Hepatocyte (in vitro differentiated cells): Measurements from ENCODE around the gene SSTR1. TPM values are rescaled to one million over a fixed set of nuclear protein-coding genes. Genes with fewer than 3 reads are reported as not detected.
A peak's percentile ranks its signal among the peaks of the same experiment; 100 is the strongest.

Experiments
- DNase-seq: peaks from one replicate; pipeline ENCODE4 v3.0.0-alpha.2; 2016; ENCODE audit warnings: low spot score
- H2AFZ ChIP-seq: fragments of 200-600 bp; sonication (generic); 2 replicates; pipeline ENCODE4 v1.6.0; 2016; ENCODE audit warnings: antibody characterized with exemption, mild to moderate bottlenecking
- H3K27ac ChIP-seq: fragments of 200-600 bp; sonication (generic); 2 replicates; pipeline ENCODE4 v1.5.1; 2016; ENCODE audit warnings: mild to moderate bottlenecking
- H3K27me3 ChIP-seq: fragments of 200-600 bp; sonication (generic); 2 replicates; pipeline ENCODE4 v1.6.1; 2016
- H3K36me3 ChIP-seq: fragments of 200-600 bp; sonication (generic); replicated peaks from 2 replicates; pipeline ENCODE4 v1.5.1; 2016; ENCODE audit warnings: low read depth; ENCODE audit not compliant: insufficient read depth
- H3K4me1 ChIP-seq: fragments of 200-600 bp; sonication (generic); 2 replicates; pipeline ENCODE4 v1.5.1; 2016; ENCODE audit warnings: mild to moderate bottlenecking, moderate library complexity; ENCODE audit not compliant: insufficient read depth
- H3K4me2 ChIP-seq: fragments of 200-600 bp; sonication (generic); 2 replicates; pipeline ENCODE4 v1.6.0; 2016
- H3K4me3 ChIP-seq: fragments of 200-600 bp; sonication (generic); 2 replicates; pipeline ENCODE4 v1.5.1; 2016; ENCODE audit warnings: mild to moderate bottlenecking
- H3K79me2 ChIP-seq: fragments of 200-600 bp; sonication (generic); 2 replicates; pipeline ENCODE4 v1.6.0; 2017; ENCODE audit warnings: mild to moderate bottlenecking
- H3K9me2 ChIP-seq: fragments of 200-600 bp; sonication (generic); replicated peaks from 2 replicates; pipeline ENCODE4 v1.6.0; 2017; ENCODE audit warnings: mild to moderate bottlenecking; ENCODE audit not compliant: insufficient read depth
- H3K9me3 ChIP-seq: fragments of 200-600 bp; sonication (generic); 2 replicates; pipeline ENCODE4 v1.5.1; 2016; ENCODE audit warnings: low read depth, mild to moderate bottlenecking
- H4K20me1 ChIP-seq: fragments of 200-600 bp; sonication (generic); 2 replicates; pipeline ENCODE4 v1.6.0; 2016; ENCODE audit warnings: mild to moderate bottlenecking; ENCODE audit not compliant: insufficient read depth, poor library complexity, severe bottlenecking
- EZH2 ChIP-seq: fragments of 200-600 bp; sonication (generic); IDR thresholded peaks from 2 replicates; pipeline ENCODE4 v1.6.1; 2016; ENCODE audit warnings: antibody characterized with exemption, mild to moderate bottlenecking, borderline replicate concordance
- EZH2phosphoT487 ChIP-seq: fragments of 200-600 bp; sonication (generic); IDR thresholded peaks from one replicate; pipeline ENCODE4 v1.6.1; 2018; ENCODE audit warnings: antibody characterized with exemption, mild to moderate bottlenecking, low read depth, moderate library complexity; ENCODE audit not compliant: unreplicated experiment, severe bottlenecking
- WGBS: methylation state at CpG from one replicate; pipeline ENCODE4 v1.1.6; 2016; ENCODE audit warnings: low lambda C conversion rate; ENCODE audit errors: missing lambda C conversion rate; 5-methylcytosine and 5-hydroxymethylcytosine counted together
- polyA plus RNA-seq: library from polyadenylated mRNA; unstranded; fragments of >200 nt; fragmentation: Nextera tagmentation; extraction: Ambion mirVana; gene quantifications from 2 replicates; pipeline ENCODE4 v1.2.1, GENCODE V29; 2016
- total RNA-seq: library from RNA; depleted of rRNA; stranded (reverse); fragments of >200 nt; gene quantifications from 2 replicates; pipeline ENCODE4 v1.2.3, GENCODE V29; 2014
- TF ChIP-seq, protein P1 (sequence below): fragments of 200-600 bp; sonication (generic); IDR thresholded peaks from 2 replicates; pipeline ENCODE4 v1.5.1; 2016; ENCODE audit warnings: antibody characterized with exemption, mild to moderate bottlenecking; ENCODE audit not compliant: poor library complexity

Gene SSTR1
- total and polyA plus RNA-seq, 2 experiments from 2014 or later: 6.0 to 7.1 TPM

DNA sequence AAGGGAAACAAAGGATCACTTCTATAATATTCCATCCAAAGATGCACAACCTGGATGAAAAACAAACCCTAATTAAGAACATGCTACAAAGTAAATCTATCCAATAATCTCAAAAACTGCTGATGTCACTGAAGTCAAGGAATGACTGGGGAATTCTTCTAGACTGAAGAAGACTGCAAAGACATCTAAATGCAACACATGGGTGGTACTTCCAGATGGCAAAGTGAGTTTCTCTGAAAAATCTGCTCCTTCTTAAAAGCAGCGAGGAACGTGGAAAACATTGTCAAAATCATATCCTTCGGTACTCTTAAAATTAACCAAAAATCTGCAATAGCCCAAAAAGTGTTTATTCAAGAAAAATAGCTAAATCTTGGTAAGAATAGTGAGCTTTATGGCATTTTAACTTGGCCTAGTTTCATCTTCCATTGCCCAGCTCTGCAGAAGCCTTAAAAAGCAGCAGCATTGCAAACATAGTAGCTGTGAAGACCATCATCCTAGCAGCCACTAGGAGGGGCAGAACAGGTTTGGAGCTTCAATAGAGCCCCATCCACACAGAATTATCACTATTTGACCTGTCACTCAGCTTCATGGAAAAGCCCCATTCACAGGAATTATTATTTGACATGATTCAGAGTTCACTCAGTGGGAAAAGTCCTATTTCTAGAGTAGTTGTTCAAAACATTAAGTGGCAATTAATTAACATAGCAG lies 40.8 kb downstream of the SSTR1 start:
- no peaks in the 10 kb centered on the region for H3K36me3 ChIP-seq
- H3K4me1 ChIP-seq: no peaks in the 10 kb centered on the region
- H3K79me2 ChIP-seq: no peaks in the 10 kb centered on the region
- 100% methylated on average over 3 of the region's 3 CpGs for WGBS
- no peak overlapping the region for H3K27ac ChIP-seq
- H2AFZ ChIP-seq: no peak overlapping the region
- H3K27me3 ChIP-seq: peaks cover 10% of the 10 kb centered on the region
- H4K20me1 ChIP-seq: no peaks in the 10 kb centered on the region
- H3K9me2 ChIP-seq: no peaks in the 10 kb centered on the region
- H3K4me2 ChIP-seq: no peak overlapping the region
- TF ChIP-seq EZH2phosphoT487 (no peak), EZH2 (no peak)
- TF ChIP-seq, protein P1, sequence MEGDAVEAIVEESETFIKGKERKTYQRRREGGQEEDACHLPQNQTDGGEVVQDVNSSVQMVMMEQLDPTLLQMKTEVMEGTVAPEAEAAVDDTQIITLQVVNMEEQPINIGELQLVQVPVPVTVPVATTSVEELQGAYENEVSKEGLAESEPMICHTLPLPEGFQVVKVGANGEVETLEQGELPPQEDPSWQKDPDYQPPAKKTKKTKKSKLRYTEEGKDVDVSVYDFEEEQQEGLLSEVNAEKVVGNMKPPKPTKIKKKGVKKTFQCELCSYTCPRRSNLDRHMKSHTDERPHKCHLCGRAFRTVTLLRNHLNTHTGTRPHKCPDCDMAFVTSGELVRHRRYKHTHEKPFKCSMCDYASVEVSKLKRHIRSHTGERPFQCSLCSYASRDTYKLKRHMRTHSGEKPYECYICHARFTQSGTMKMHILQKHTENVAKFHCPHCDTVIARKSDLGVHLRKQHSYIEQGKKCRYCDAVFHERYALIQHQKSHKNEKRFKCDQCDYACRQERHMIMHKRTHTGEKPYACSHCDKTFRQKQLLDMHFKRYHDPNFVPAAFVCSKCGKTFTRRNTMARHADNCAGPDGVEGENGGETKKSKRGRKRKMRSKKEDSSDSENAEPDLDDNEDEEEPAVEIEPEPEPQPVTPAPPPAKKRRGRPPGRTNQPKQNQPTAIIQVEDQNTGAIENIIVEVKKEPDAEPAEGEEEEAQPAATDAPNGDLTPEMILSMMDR: peak; percentile 2
- no peaks in the 10 kb centered on the region for H3K9me3 ChIP-seq
- H3K4me3 ChIP-seq: no peak overlapping the region
- DNase-seq: no peak

DNA sequence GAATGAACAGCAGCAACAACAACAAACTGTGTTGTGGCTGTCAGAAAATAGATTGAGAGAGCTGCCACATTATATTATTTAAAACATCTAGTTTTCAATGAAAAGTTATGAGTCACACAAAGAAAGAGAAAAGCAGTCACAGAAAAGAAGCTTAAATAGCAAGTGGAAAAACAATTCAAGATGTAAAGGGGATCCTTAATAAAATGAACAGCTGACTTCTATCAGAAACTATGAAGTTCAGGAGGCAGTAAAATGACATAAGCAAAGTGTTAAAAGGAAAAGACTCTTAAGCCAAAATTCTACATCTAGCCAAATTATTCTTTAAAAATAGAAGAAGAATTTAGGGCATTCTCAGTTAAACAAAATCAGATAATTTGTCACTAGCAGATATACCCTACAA lies 42.6 kb downstream of the SSTR1 start:
- peaks cover 28% of the 10 kb centered on the region for H3K27me3 ChIP-seq
- no peak overlapping the region for H3K27ac ChIP-seq
- H3K4me2 ChIP-seq: no peak overlapping the region
- H3K4me3 ChIP-seq: no peak overlapping the region
- no peaks in the 10 kb centered on the region for H3K79me2 ChIP-seq
- no peak overlapping the region for H2AFZ ChIP-seq
- DNase-seq: no peak
- H3K4me1 ChIP-seq: peaks cover 6% of the 10 kb centered on the region
- H4K20me1 ChIP-seq: no peaks in the 10 kb centered on the region
- H3K36me3 ChIP-seq: no peaks in the 10 kb centered on the region
- no peaks in the 10 kb centered on the region for H3K9me3 ChIP-seq
- no peaks in the 10 kb centered on the region for H3K9me2 ChIP-seq
- TF ChIP-seq, protein P1: no peak
- TF ChIP-seq EZH2: no peak
- no peak for TF ChIP-seq EZH2phosphoT487

DNA sequence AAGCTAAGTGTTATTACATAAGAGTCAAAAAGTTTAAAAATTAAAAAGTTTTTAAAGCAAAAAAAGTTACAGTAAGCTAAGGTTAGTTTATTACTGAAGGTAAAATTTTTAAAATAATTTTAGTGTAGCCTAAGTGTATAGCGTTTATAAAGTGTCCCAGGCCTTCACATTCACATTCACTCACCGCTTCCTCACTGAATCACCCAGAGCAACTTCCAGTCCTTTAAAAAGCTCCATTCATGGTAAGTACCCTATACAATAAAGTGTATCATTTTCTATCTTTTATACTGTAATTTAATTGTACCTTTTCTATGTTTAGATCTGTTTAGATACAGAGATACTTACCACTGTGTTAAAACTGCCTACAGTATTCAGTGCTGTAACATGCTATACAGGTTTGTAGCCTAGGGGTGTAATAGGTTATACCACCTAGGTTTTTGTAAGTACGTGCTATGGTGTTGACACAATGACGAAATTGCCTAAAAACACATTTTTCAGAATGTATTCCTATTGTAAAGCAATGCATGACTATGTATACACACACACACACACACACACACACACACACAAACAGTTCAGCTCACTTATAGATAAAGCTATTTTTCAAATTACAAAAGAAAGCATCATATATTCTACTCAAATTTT lies 44.5 kb downstream of the SSTR1 start:
- no peak overlapping the region for H3K4me3 ChIP-seq
- no peak overlapping the region for H3K27ac ChIP-seq
- WGBS: 81% methylated on average over 4 of the region's 4 CpGs
- no peak overlapping the region for H2AFZ ChIP-seq
- H3K4me2 ChIP-seq: no peak overlapping the region
- H3K9me3 ChIP-seq: no peaks in the 10 kb centered on the region
- TF ChIP-seq EZH2phosphoT487 (no peak), EZH2 (no peak)
- TF ChIP-seq, protein P1: no peak
- no peaks in the 10 kb centered on the region for H3K79me2 ChIP-seq
- H3K36me3 ChIP-seq: no peaks in the 10 kb centered on the region
- DNase-seq: no peak
- no peaks in the 10 kb centered on the region for H4K20me1 ChIP-seq
- no peaks in the 10 kb centered on the region for H3K9me2 ChIP-seq
- H3K4me1 ChIP-seq: peaks cover 11% of the 10 kb centered on the region
- peaks cover 46% of the 10 kb centered on the region for H3K27me3 ChIP-seq
